Endothelial cell of hepatic sinusoid (primary cell): Measurements from ENCODE around the gene CTCFL.

ENCODE experiments used
- in situ Hi-C: cut with HindIII; loops from 2 replicates; pipeline ENCODE4 v1.10.0; 2017; ENCODE audit warnings: low sequenced_read_pairs

CTCFL gene

DNA sequence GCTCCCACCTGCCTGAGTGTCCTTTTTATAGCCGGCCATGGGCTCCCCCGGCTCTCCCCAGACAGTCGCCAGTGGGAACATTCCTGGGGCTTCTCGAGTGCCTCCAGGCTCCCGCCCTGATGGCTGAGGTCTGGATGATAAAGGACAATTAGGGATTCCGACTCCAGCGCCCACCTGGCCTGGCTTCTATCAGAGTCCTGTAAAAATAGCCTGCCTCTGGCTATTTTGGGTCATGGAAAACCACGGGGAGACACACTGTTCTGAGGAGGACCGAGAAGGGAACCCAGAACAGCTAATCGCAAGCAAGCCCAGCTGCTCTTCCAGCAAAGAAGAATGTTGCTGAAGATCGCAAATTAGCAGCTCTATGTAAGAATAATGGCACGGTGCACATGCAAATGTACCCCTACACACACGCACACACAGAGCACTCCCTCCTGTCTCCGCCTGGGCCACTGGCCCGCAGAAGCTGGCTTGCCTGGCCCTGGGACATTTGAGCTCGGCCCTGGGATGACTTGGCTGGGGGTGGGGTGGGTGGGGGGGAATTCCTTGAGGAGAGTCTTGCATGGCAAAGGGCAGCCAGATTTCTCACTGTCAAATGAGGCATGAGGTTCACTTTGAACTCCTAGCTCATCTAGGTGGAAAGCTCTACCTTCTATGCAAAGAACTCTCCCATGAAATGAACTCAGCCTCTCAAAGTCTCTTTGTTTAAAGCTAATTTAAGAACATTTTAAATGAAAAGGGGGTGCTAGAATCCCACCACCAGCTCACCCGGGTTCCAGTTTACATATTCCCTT lies 55.3 kb downstream of the CTCFL start:
- in situ Hi-C loops: no loop called here

DNA sequence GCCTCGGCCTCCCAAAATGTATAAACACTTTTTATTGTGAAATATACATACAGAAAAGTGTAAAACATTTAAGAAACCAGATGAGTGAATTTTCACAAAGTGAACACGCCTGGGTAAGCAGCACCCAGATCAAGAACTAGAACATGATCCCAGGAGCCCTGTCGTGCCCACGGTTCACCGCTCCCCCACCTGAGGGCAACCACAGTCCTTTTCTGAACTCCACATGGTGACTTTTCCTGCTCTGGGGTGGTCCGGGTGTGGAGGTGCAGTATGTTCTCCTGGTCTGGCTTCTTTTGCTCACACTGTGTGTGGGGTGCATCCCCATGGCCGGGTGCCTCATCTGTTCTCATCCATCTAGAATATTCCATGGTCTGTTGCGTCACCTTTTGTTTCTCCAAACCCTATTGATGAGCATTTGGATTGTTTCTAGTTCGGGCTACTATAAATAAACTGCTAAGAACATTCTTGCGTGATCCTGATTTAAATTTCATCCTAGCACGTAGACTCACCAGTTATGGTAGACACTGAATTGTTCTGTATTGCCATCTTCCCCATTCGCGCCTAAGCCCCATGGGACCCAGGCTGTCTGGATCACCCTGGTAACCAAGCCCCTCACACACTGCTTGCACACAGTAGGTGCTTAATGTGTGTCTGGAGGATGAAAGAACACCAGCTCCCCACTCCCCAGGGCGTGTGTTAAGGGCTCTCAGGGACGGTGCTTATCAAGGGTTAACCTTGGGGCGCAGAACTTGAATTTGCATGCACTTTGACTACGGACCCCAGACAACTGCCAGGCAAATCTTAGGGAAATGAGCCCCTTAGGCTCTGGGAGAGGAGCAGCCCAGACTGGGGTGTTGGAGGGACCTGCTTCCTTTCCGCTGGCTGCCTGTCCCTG lies 56.2 kb downstream of the CTCFL start:
- in situ Hi-C loops: no loop called here

DNA sequence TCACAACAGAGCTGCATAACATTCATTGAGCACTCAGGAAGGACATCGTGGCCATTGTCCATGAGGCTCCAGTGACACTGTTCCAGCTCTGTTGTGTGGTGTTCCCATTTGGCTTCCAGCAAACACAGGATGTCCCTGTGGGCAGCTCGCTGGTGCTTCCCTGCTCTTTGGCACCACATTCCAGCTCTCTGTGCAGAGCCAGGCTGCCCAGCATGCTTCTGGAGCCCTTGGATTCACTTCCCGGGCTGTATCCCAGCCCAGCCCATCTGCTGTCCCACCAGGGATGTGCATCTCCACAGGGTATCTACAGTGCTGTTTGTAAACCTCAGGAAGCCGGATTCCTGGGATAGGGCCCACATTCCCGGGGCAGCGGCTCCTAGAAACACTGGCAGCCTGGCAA lies 57.2 kb downstream of the CTCFL start:
- in situ Hi-C loops: no loop called here

DNA sequence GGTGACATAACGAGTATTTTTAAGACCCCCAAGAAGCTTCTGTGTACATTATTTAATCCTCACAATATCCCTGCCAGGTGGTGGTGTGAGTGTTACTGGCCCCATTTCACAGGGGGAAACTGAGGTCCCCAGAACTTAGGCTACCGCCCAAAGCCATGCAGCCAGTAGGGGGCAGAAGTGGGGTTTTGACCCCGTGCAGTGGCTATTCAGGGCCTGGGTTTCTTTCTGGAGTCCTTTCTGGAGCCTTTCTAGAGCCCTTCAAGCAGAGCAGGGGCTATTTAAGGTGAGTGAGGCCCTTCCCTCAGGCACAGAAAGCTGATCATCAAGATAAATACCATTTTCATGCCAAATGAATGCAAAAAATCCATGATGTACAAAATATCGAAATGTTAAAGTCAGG lies 59.0 kb downstream of the CTCFL start:
- in situ Hi-C loops: no loop called here

DNA sequence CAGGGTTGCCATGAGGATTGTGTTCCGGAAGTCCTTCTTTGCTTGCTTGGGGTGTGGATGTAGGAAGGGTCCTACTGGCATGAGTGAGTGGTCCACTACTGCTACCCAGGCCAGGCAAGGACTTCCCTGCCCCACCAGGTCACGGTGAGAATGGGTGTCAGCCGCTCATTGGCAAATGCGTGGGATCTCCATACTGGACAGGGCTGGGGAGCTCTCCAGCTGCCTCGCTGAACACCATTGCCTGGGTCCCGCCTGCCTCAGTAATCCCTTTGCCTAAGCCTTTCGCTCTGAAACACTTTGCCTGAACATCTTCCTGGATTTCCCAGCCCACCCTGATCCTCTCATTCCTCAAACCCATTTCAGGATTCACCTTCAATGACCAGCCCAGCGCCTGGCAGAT lies 59.5 kb downstream of the CTCFL start:
- in situ Hi-C loops: no loop called here

DNA sequence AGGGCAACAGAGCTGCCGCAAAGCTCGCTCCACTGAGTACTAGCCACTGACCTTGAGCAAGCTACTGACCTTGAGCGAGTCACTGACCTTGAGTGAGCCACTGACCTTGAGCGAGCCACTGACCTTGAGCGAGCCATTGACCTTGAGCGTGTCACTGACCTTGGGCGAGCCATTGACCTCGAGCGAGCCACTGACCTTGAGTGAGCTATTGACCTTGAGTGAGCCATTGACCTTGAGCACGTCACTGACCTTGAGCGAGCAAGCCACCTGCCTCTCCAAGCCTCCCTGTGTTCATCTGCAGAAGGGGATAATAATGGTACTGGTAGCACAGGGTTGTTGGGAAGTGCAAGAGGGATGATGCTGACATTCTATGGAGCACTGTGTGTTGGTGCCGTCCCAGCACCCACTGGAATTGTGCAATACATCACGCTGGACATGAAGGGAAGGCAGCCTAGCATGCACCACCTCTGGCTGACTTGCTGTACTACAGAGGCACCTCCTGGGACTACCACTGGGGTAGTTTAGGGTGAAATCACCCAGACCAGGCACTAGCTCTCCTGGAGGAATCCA lies 60.2 kb downstream of the CTCFL start:
- in situ Hi-C loops: no loop called here

DNA sequence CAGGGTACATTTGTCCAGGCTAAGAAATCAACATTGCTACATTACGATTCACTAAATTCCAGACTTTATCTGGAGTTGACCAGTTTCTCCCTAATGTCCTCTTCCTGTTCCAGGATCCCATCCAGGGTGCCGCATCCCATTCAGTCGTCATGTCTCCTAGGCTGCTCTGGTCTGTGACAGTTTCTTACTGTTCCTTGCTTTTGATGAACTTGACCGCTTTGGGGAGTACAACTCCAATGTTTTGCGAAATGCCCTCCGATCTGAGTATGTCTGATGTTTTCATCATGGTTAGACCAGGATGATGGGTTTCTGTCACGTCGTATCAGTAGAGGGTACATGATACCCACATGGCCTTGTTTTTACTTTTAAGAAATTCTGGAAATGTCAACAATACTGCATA lies 62.2 kb downstream of the CTCFL start:
- in situ Hi-C loops: no loop called here

DNA sequence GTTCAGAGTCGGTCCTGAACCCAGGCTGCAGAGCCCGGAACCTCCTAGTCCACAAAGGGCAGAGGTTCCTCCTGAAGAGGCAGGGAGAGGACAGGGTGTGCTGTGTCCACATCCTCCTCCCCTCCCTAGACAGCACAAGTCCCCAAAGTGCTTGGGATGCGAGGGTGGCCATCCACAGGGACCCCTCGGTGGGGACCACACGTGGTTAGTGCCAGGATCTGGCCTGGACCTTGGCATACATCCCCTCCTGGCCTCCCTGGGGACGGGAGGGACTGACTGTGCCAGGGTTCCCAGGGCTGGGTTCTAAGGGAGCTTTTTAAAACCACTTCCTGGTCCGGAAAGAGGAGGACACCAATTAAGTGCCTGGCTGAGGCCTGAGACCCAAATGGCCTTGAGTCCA lies 63.2 kb downstream of the CTCFL start:
- in situ Hi-C loops: no loop called here

DNA sequence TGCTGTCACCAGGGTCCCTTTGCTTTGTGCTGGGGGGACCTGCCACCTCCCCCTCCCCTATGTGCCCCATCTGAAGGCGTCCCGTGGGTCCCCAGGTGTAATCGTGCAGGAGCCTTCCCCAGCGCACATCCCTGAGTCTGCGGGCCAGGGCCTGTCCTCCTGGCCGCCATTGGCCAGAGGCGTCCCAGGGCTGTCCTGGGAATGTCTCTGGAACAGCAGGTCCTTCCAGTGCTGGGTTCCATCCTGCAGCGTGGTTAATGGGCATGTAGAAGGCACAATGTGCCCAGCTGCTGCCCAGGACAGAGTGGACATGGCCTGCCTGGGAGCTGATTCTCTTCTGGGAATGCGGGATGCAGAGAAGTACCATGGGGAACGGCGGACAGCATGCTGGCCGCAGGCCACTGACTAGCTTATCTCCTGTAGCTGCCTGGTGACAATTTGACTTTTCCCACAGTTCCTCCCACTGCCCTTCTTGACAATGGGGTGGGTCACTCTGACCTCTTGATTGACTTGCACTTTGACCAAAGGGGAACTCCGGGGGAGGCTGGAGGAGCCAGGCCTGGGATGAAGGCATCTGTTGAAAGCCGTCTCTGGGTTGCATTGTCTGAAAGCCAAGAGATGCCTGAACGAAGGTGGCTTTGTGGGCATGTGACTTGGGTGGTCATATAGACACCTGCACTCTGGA lies 64.0 kb downstream of the CTCFL start:
- in situ Hi-C loops: no loop called here

DNA sequence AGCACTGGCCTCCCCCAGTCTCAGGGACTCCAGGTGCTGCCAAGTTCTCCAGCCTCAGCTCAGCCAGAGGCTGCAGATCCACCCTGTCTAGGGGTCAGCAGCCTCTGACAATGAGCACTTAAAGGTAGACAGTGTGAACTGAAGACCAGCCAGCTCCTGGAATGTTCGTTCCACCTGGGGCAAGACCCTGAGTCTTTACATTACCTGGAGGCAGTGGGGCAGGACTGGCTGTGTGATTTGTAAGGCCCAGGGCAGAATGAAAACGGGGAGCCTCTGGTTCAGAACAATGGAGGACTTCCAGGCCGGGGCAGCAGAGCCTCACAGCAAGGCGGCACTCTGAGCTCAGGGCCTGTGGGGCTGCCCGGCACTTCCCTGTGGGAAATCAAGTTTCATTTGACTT lies 65.0 kb downstream of the CTCFL start:
- in situ Hi-C loops: no loop called here

DNA sequence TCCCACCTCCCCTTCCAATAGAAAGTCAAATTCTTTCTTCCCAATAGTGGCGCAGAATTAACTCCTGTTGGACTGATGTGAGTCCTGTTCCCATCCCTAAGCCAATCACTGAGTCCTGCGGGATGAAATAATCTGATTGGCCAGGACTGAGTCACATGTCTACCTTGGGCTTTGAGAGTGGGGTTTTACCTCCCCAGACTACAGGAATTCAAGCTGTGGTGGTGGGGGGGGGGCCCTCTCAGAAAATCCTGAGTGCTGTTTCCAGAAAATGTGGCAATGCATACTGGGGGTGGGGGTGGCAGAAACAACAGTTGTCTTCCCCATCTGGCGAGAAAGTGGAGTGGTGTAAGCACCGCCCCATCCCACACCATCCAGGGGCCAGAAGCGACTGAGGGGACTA lies 65.7 kb downstream of the CTCFL start:
- in situ Hi-C loops: no loop called here

DNA sequence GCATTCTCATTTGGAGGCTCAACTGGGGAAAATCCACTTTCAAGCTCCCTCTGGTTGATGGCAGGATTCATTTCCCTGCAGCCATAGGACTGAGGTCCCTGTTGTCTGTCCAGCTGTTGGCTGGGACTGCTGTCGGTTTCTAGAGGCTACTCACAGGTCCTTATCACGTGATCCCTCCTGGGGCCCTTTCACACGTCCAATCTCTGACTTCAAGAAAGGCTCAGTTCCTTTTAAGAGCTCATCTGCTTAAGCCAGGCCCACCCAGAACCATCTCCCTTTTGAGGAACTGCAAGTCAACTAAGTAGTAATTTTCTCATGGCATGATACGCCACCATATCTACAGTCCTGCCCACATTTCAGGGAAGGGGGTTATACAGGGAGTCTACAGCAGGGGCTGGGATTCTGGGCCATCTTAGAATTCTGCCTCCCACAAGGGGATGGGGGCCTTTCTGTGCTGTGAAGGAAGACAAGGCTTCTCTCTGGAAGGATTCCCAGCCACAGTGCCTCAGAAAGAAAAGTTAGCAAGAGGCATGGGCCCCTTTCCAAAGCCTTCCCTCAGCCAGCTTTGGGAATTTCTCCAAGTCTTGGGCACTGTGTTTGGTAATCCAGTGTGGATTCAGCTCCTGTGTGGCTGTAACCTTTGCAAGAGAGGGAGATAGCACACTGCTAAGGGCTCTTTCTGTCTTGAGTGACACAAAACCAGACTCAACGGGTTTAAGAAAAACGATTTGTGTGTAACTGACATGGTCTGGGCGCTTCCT lies 66.4 kb downstream of the CTCFL start:
- in situ Hi-C loops: no loop called here

DNA sequence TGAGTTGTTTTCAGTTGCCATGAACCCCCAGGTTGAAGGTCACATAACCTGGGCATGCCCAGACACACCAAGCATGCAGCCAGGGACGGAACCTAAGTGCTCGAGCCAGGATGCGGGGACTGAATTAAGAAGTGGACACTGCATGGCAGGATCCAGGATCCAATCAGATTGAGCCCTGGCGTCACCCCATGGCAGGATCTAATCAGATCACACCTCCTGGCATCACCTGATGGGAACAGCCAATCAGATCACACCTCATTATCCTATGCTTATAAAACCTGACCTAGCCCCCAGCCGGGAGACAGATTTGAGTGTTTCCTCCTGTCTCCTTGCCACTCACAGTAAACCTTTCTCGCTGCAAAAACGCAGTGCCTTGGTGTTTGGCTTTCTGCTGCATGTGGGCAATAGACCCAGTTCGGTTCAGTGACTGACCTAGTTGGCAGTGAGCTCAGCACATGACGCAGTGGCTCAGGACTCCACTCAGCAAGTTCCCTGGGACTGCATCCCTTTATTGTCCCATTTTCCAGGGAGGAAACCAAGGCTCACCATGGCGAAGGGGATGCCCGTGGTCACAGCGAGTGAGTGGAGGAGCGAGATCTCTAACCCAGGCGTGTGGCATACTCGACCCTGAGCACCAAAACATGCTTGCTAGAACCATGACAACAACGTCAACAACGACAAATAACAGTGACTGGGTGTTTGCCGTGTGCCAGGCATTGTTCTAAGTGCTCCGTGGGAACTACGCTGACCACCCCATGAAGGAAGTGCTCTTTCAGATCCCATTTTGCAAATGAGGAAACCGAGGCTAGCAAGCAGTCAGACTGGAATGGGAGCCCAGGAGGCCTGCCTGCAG lies 67.5 kb downstream of the CTCFL start:
- in situ Hi-C loops: no loop called here

DNA sequence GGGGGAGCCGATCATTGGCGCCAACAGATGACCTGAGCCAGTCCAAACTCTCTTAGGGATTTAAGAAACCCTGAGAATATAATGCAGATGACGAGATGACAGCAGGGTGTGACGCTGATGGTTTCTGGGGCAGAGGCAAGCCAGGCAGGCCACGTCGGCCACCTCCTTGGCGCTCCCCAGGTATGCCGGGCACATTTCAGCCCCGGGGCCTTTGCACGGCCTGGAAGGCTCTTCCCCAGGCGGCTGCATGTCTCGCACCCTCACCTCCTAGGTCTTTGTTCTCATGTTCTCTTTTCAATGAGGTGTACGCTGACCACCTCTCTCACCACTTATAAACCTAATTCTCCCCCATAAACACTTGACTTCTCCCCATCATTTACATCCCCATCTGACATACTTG lies 68.8 kb downstream of the CTCFL start:
- in situ Hi-C loops: no loop called here

DNA sequence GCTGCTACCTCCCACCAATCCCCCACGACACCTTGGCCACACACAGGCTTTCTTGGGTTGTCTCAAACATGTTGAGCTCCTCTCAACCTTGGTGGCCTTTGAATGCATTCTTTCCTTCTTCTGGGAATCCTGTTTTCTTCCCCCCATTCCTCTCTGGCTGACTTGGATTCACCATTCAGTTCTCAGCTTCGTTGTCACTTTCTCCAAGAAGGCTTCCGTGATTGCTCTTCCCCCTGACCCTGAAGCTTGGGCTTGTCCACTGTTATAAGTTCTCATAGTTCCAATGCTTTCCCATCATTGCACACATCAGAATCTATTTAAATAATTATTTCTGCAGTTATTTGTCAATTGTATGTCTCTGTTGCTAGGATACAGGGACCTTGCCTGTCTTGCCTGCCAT lies 69.6 kb downstream of the CTCFL start:
- in situ Hi-C loops: no loop called here

DNA sequence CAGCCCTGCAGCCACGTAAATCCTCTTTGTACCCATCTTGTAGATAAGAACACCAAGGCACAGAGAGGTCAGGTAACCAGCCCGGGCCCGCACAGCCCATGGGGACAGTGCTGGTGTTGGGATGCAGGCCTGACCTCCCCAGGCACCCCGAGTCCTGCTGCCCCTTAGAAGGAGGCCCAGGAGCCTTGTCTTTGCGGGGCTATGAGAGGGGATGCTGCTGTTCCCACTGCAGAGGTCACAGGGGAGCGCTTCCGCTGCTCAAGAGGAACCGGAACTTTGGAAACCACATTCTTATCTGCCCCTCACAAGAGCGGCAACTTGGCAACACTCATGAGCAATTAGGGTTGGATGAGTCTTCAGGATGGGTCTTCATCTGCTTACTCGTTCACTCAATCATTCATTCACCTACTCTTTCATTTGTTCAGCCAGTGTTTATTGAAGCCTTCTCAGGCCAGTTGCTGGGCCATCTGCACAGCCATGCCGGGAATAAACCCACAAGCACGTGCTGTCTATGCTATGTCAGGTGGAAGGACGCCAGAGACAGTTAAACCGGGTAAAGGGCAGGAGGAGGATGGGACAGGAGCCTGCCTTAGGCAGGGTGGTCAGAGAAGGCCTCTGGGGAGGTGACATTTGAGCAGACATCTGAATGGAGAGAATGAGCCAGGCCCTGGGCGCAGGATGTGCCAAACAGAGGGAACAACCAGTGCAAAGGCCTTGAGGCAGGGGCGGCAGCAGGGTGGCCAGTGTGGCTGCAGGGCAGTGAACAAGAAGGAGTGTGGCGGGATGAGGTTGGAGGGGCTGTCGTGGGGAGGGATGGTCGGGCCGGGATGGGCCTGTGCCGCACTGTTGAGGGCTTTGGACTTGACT lies 72.9 kb downstream of the CTCFL start:
- in situ Hi-C loops: no loop called here

DNA sequence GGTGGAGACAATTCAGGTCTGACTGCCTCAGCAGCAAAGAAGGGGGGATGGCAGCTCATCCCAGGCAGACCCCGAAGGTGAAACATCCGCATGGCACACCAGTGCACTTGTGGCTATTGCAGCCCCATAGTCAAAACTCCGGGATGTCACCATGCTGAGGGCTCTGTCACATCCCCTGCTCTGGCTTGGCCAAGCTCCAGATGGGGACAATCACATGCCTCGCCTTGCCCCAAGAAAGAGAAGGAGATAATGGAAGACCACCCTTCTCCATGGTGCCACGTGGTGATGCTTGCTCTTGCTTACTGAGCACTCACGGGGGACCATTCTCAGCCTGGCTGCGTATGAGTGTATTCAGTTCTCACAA lies 73.5 kb downstream of the CTCFL start:
- in situ Hi-C loops: no loop called here

DNA sequence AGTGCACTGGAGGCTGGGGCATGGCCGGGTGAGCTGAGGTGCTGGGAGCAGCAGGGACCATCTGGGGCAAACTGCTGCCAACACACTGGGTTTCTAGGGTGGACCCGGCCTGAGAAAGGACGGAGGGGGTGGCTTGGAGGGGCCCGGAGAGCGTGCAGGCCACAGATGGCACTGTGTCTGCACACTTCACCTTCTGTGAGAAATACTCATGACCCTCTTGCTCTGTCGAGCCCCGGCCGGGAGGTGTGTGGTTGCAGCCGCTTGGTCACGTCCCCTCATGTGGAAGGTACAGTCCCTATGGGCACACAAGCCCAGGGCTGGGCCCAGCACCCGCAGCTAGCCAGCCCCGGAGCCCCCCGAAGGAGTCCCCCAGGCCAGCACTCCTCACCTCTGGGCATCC lies 74.0 kb downstream of the CTCFL start:
- in situ Hi-C loops: no loop called here

DNA sequence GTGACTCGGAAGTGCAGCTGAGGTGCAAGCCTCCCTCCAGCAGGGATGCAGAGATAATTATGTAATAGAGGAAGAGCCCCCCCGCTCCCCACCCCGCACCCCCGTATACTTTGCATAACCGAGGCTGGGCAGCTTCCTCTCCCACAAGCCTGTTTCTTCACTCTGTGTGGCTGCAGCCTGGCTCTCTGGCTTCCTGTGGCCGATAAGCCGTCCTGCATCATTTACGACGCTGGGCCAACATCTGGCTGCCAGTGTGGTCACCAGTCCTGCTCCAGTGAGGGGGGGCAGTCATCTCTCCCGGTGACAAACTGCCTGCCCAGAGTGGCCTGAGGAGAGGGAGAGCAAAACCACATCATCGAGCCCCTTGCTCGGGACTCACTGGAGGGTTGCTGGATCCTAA lies 74.5 kb downstream of the CTCFL start:
- in situ Hi-C loops: no loop called here
